Ishikawa (cell line): ENCODE results near the gene CFI.
A peak's percentile ranks its signal among the peaks of the same experiment; 100 is the strongest.

Experiments used
- CEBPB ChIP-seq: IDR thresholded peaks from 2 replicates; pipeline ENCODE4 v1.6.1; 2012
- CREB1 ChIP-seq: IDR thresholded peaks from 2 replicates; pipeline ENCODE4 v1.6.1; 2012; ENCODE audit warnings: low read depth
- EGR1 ChIP-seq: IDR thresholded peaks from 2 replicates; pipeline ENCODE4 v1.6.1; 2012
- EP300 ChIP-seq: IDR thresholded peaks from 2 replicates; pipeline ENCODE4 v1.6.1; 2012; ENCODE audit warnings: borderline replicate concordance
- FOXM1 ChIP-seq: IDR thresholded peaks from 2 replicates; pipeline ENCODE4 v1.6.1; 2012; ENCODE audit warnings: low read depth, borderline replicate concordance
- NFIC ChIP-seq: IDR thresholded peaks from 2 replicates; pipeline ENCODE4 v1.6.1; 2012
- RAD21 ChIP-seq: IDR thresholded peaks from 2 replicates; pipeline ENCODE4 v1.6.1; 2012; ENCODE audit warnings: low read depth
- TAF1 ChIP-seq: IDR thresholded peaks from 2 replicates; pipeline ENCODE4 v1.6.1; 2012; ENCODE audit warnings: low read depth, mild to moderate bottlenecking
- TCF12 ChIP-seq: IDR thresholded peaks from 2 replicates; pipeline ENCODE4 v1.6.1; 2012; ENCODE audit warnings: low read depth
- TEAD4 ChIP-seq: IDR thresholded peaks from 2 replicates; pipeline ENCODE4 v1.6.1; 2012
- YY1 ChIP-seq: IDR thresholded peaks from 2 replicates; pipeline ENCODE4 v1.6.1; 2012; ENCODE audit warnings: low read depth
- ZBTB7A ChIP-seq: IDR thresholded peaks from 2 replicates; pipeline ENCODE4 v1.6.1; 2012; ENCODE audit warnings: low read depth
- TF ChIP-seq, protein P1 (sequence below): IDR thresholded peaks from 2 replicates; pipeline ENCODE4 v1.6.1; 2012
- TF ChIP-seq, protein P2 (sequence below): IDR thresholded peaks from 2 replicates; pipeline ENCODE4 v1.6.1; 2012
- TF ChIP-seq, protein P3 (sequence below): IDR thresholded peaks from 2 replicates; pipeline ENCODE4 v1.6.1; 2012; ENCODE audit warnings: low read depth, mild to moderate bottlenecking

CFI gene

DNA sequence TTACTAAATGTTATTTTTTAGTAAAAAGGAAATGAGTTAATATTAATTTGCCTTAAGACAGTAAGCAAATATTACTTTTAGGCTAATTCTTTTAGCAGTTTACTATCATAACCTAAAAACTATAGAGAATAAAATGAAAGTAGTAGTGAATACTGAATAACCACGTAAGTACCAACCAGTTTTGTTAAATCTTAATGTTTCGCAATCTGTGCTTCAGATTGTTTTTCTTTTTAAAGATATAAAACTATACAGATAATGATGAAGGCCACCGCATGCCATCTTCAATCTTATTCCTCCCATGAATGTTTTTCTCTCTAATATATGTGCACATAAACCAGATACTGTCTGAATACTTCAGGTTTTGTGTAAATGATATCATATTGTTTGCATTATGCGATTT is 32.0 kb upstream of the CFI start:
- TF ChIP-seq CEBPB = 0 out of 2 replicates have a peak, but pooled peaks have one; percentile 11
- no peak for TF ChIP-seq EGR1

DNA sequence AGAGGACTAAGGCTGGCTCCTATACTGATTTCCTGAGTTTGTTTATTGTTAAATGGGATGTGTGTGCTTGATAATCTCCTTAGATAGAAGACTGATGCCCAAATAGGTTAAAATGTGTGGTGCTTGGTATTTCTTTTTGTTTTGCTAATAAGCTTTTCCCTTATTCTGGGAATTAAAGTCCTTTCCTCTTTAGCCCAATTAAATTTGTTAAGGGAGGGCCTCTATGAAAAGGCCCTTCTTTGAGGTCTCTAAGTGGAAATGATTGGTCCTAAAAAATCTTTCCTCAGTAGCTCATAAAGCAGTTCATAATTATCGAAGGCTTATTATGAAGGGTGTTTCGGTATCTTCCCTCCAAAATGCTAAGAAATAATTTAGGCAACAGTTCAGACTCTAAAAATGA is 25.9 kb upstream of the CFI start, which contains the start of gene RRH:
Gene RRH (plus strand): TSS at position 301 of the 400 bp plus-strand sequence. CDS start 56 bp downstream, at position 357.
- TF ChIP-seq ZBTB7A (no peak), NFIC (no peak), YY1 (no peak), CEBPB (no peak), TAF1 (no peak), EGR1 (no peak)

DNA sequence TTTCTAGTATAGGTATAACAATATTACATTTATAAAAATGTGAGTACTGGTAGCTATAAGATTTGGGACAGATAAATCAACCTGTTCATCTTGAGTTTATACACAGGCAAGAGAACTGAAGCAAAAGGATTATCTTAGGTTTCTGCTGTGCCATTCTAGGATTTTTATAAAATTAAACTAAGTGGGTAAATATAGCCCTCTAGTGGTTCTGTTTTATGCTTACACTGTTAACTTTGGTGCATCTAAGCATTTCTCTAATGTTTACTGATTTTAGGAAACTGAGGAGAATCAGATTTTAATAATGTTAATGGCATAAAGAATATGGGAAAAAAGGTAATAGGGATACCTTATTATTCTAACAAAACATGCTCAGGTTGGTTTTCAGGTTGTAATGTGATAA is 24.9 kb upstream of the CFI start:
- TF ChIP-seq, protein P1, sequence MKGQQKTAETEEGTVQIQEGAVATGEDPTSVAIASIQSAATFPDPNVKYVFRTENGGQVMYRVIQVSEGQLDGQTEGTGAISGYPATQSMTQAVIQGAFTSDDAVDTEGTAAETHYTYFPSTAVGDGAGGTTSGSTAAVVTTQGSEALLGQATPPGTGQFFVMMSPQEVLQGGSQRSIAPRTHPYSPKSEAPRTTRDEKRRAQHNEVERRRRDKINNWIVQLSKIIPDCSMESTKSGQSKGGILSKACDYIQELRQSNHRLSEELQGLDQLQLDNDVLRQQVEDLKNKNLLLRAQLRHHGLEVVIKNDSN = no peak
- TF ChIP-seq RAD21 (peak; percentile 26), TCF12 (no peak)

DNA sequence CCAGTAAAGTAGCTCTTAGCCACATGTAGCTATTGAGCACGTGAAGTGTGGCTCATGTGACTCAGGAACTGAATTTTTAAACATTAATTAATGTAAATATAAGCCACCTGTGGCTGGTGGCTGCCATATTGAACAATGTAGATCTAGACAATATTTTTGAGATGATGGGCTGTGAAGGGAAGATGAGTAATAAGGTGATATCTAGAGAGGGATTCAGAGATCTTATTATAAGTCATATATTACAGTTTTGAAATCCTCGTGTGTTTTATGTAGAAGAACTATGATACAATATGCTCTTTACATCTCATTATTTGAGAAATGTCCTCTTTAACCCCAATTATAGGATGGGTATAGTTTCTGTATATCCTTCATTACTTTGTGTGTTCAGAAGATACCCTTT is 19.4 kb upstream of the CFI start:
- TF ChIP-seq CREB1 = no peak
- no peak for TF ChIP-seq TCF12
- no peak for TF ChIP-seq YY1
- no peak for TF ChIP-seq EGR1
- TF ChIP-seq, protein P2, sequence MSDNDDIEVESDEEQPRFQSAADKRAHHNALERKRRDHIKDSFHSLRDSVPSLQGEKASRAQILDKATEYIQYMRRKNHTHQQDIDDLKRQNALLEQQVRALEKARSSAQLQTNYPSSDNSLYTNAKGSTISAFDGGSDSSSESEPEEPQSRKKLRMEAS = no peak
- TF ChIP-seq ZBTB7A = no peak
- TF ChIP-seq EP300 = no peak
- TF ChIP-seq, protein P1 = no peak
- no peak for TF ChIP-seq FOXM1

DNA sequence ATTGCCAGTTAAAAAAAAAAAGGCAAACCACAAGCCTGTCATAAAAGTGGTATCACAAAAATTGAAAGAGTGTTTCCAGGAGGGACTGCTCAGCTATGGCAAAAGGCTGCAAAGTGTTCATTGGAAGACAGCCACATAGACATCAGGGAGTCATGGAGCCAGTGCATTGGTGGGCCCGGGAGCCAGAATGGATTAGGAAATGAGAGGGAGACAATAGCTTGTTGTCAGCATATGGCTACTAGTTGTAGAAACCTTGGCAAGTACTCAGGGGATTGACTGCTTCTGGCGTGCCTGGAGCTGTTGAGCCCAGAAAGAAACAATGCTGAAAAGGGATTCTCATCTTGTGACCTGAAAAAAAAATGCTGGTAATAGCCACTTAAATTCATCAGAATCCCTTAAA is 18.8 kb upstream of the CFI start:
- TF ChIP-seq TCF12 = no peak
- TF ChIP-seq, protein P1 = no peak
- no peak for TF ChIP-seq NFIC
- TF ChIP-seq TEAD4 = no peak
- TF ChIP-seq, protein P3, sequence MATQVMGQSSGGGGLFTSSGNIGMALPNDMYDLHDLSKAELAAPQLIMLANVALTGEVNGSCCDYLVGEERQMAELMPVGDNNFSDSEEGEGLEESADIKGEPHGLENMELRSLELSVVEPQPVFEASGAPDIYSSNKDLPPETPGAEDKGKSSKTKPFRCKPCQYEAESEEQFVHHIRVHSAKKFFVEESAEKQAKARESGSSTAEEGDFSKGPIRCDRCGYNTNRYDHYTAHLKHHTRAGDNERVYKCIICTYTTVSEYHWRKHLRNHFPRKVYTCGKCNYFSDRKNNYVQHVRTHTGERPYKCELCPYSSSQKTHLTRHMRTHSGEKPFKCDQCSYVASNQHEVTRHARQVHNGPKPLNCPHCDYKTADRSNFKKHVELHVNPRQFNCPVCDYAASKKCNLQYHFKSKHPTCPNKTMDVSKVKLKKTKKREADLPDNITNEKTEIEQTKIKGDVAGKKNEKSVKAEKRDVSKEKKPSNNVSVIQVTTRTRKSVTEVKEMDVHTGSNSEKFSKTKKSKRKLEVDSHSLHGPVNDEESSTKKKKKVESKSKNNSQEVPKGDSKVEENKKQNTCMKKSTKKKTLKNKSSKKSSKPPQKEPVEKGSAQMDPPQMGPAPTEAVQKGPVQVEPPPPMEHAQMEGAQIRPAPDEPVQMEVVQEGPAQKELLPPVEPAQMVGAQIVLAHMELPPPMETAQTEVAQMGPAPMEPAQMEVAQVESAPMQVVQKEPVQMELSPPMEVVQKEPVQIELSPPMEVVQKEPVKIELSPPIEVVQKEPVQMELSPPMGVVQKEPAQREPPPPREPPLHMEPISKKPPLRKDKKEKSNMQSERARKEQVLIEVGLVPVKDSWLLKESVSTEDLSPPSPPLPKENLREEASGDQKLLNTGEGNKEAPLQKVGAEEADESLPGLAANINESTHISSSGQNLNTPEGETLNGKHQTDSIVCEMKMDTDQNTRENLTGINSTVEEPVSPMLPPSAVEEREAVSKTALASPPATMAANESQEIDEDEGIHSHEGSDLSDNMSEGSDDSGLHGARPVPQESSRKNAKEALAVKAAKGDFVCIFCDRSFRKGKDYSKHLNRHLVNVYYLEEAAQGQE = no peak
- no peak for TF ChIP-seq RAD21
- TF ChIP-seq EP300 = no peak
- no peak for TF ChIP-seq CREB1
- TF ChIP-seq TAF1 = no peak
- no peak for TF ChIP-seq CEBPB
- no peak for TF ChIP-seq YY1
- TF ChIP-seq FOXM1 = no peak
- TF ChIP-seq, protein P2 = no peak
- no peak for TF ChIP-seq ZBTB7A

DNA sequence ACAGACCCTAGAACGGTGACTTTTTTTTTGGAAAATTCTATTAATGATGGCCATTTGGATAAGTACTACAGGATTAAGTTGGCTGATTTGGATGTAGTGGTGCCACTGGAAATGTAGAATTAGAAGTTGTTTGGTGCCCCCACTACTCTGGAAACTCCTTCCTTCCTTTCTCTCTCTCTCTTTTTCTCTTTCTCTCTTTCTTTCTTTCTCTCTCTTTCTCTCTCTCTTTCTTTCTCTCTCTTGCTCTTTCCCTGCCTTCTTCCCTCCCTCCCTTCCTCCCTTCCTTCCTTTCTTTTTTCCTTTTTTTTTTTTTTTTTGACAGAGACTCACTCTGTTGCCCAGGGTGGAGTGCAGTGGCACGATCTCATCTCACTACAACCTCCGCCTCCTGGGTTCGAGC is 16.5 kb upstream of the CFI start:
- TF ChIP-seq RAD21 = no peak
- TF ChIP-seq EGR1 = no peak
- TF ChIP-seq EP300 = no peak
- TF ChIP-seq FOXM1 = no peak
- TF ChIP-seq TCF12 = no peak
- TF ChIP-seq CEBPB = no peak
- no peak for TF ChIP-seq NFIC
- TF ChIP-seq, protein P2 = no peak

DNA sequence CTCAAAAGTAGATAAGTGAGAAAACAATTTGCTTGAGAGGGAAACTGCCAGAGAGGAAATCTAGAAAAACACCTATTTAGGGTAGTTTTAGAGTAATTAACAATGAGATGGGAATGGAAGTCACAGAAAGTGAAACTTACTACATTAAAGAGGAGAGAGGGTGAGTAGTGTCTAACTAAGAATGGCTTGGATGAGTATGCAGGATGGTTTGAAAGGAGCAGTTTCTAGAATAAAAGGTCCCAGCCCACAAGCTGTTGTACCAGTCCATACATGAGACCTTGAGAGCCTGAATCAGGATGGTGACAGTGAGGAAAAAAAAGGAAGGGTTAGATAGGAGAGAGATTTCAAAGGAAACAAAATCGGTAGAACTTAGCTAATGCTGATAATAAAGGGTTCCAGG is 15.1 kb upstream of the CFI start:
- no peak for TF ChIP-seq TAF1
- no peak for TF ChIP-seq TCF12
- no peak for TF ChIP-seq ZBTB7A
- no peak for TF ChIP-seq FOXM1
- no peak for TF ChIP-seq NFIC
- TF ChIP-seq, protein P1 = no peak
- no peak for TF ChIP-seq CEBPB
- no peak for TF ChIP-seq YY1
- no peak for TF ChIP-seq CREB1
- TF ChIP-seq TEAD4 = no peak
- TF ChIP-seq, protein P3 = no peak
- no peak for TF ChIP-seq EP300
- no peak for TF ChIP-seq RAD21
- TF ChIP-seq EGR1 = no peak
- TF ChIP-seq, protein P2 = no peak
